NAMALWA (cell line): ENCODE data around the gene SHISAL2A.

Source experiments
- DNase-seq: peaks from one replicate; pipeline ENCODE4 v3.0.0-alpha.2; 2015; ENCODE audit warnings: low spot score

Gene SHISAL2A

GRCh38 chr1:52621950-52622349 is 11.0 kb upstream of the SHISAL2A start:
- DNase-seq: no peak

DNA sequence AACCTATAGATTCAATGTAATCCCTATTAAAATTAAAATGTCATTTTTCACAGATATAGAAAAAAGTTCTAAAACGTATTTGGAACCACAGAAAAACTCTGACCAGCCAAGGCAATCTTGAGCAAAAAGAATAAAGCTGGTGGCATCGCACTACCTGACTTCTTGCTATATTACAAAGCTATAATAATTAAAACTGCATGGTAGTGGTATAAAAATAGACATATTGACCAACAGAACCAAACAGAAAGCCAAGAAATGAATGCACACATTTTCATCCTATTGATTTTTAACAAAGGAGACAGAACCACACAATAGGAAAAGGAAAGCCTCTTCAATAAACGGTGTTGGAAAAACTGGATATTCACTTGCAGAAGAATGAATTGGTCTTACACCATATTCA is 9.2 kb upstream of the SHISAL2A start:
- DNase-seq: no peak

DNA sequence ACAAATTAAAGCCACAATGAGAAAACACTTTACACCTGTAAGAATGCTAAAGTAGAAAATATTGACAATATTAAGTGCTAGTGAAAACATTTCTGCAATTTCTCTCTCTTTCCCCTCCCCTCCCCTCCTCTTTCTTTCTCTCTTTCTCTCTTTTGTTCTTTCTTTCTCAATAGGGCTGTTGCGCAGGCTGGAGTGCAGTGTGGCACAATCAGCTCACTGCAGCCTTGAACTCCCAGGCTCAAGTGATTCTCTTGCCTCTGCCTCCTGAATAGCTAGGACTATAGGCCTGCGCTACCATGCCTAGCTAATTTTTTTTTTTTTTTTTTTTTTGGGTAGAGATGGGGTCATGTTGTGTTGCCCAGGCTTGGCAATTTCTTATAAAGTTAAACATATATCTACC is 5.9 kb upstream of the SHISAL2A start:
- DNase-seq: no peak

DNA sequence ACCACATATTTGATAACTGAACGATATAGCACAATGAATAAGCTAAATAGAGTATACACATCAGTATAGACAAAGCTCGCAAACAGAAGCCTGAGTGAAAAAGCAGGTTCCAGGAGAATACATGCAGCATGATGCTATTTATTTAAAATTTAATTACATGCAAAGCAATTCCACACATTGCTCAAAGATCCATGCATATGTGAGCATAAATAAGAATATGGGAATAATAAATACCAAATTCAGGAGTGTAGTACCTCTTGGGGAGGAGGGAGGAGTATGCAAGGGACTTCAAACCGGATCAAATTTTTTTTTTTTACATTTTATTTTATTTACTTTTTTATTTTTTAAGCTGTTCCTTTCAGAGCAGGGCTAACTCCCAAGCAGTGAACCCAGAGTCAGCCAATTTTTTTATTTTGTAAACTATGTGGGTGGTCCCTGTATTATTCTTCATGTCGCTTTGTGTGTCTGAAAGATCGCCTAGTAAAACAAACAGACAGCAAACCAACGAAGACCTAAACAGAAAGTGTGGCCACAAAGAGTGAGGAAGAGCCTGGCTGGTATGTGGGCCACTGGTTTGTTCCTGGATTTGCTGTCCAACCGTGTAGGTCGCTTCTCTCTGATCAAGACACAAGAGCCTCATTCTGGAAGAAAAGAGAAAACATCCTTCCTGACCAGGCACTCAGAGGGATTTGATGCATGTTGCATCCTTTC is 4.2 kb upstream of the SHISAL2A start:
- no peak for DNase-seq

DNA sequence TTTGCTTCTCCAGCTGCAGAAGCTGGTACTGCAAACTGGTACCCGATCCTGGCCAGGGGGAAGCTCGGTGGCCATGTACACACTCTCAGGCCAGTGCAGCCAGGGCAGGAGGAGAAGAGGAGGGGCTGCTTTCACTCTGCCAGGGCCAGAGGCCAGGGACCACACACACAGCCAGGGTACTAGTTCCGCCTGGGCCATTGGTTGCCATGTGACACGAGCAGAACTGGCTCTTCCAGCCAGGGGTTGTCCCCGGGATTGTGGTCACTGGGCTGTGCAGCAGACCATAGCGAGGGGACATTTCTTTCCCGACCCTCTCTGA is 3.7 kb upstream of the SHISAL2A start:
- DNase-seq: no peak

DNA sequence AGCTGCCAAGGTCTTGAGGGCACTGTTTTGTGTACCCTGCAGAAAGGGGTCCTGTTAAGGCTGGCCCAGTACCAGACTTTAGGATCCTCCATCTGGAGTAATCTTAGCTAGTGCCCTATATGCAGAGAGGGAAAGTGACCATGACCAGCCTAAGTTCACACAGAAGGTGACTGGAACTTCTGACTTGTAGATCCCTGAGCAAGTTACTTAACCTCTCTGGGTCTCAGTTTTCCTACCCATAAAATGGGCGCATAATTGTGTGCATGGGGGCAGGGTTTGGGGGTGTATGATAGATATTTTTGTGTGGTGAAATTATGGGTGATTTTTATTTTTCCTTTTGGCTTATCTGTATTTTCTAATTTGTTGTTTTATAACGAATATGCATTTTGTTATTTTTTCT is 3.3 kb upstream of the SHISAL2A start:
- DNase-seq: no peak

DNA sequence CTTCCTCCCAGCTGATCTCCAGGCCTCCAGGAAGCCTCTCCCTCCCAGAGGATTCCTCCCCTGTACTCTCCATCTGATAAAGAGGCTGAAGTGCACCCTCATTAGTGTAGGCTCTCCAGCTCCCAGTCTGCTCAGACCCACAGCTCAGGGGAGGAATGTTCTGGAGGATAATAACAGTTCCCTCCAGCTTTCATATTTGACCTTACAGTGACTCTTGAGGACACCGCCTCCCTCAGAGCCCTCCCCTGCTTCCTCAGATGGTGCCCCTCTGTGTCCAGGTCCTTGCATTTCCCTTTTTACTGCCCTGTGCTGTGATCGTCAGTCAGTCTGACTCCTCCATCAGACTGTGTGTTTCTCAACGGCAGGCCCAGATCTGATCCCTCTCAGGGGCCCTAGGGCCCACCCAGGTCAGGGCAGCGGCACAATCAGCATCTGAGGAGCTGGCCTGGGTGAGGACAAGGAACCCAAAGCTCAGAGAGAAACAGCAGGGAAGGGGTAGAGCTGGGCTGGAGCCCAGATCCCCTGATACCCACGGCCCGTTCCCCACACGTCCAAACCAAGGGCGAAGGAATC is 1.1 kb upstream of the SHISAL2A start:
- no peak for DNase-seq

DNA sequence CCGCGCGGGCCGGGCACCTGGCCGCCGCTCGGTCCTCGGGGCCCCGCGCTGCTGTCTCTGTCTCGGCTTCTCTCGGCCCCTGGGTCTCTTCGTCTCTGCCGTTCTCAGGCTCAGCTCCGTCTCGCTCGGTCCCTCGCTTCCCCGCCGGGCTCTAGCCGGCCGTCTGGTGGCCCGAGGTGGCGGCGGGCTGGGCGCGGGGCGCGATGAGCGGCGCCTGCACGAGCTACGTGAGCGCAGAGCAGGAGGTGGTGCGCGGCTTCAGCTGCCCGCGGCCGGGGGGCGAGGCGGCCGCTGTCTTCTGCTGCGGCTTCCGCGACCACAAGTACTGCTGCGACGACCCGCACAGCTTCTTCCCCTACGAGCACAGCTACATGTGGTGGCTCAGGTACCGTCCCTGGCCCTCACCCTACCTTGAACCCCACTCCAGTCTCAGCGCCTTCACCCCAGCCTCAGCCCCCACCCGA is 355 bp downstream of the SHISAL2A start:
- DNase-seq: no peak

DNA sequence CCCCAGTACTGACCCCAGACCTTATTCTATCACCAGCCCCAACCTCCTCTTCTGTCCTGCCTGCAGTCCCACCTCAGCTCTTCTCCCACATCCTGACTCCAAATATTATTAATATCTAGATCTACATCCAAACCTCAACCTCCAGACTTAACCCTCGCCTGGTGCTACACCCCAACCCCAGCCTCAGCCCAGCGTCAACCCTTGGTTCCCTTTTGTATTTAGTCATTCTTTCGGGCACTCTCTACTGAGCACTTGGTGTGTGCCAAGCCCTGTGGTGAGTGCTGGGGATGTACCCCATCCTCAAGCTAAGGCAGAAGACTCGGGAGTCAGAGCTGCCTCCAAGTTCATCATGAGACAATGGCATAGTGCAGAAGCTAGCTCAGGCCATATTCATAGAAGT is 1.1 kb downstream of the SHISAL2A start:
- no peak for DNase-seq

GRCh38 chr1:52635321-52636089 is 2.5 kb downstream of the SHISAL2A start:
- no peak for DNase-seq

GRCh38 chr1:52636721-52637695 is 4.0 kb downstream of the SHISAL2A start:
- peak; percentile 86 for DNase-seq

GRCh38 chr1:52637946-52638345 is 5.0 kb downstream of the SHISAL2A start:
- no peak for DNase-seq

GRCh38 chr1:52640697-52641096 is 7.7 kb downstream of the SHISAL2A start:
- DNase-seq: no peak

DNA sequence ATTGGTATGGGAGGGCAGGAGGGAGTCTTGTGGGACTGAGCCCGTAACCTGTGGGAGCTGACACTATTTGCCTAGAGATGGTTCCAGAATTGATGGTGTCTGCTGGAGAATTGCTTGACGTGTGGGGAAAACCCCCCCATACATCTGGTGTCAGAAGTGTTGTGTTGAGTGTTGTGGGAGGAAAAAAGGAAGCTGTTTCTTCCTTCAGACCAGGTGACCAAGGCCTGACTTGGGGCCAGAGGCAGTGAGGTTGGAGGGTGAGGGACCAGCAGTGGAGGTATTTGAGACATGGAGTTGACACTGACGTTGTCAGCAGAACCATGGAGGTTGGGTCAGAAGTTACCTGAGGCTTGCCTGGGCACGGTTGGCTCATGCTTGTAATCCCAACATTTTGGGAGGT is 8.3 kb downstream of the SHISAL2A start:
- DNase-seq: no peak

- DNase-seq: no peak
Observed at GRCh38 chr1:52645261-52645660, 12.3 kb downstream of the SHISAL2A start.

- DNase-seq: no peak
Observed at GRCh38 chr1:52651904-52652303, 18.9 kb downstream of the SHISAL2A start.

GRCh38 chr1:52653207-52653849 is 20.4 kb downstream of the SHISAL2A start:
- no peak for DNase-seq

DNA sequence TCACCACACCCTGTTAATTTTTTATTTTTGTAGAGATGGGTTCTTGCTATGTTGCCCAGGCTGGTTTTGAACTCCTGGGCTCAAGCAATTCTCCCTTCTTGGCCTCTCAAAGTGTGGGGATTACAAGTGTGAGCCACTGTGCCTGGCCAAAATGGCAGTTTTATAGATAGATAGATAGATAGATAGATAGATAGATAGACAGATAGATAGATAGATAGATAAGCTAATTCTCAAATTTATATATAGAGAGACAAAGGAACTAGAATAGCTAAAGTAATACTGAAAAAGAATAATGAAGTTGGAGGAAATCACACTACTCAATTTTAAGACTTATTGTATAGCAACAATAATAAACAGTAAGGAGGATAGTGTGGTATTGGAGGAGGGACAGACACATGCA is 21.1 kb downstream of the SHISAL2A start:
- DNase-seq: no peak

DNA sequence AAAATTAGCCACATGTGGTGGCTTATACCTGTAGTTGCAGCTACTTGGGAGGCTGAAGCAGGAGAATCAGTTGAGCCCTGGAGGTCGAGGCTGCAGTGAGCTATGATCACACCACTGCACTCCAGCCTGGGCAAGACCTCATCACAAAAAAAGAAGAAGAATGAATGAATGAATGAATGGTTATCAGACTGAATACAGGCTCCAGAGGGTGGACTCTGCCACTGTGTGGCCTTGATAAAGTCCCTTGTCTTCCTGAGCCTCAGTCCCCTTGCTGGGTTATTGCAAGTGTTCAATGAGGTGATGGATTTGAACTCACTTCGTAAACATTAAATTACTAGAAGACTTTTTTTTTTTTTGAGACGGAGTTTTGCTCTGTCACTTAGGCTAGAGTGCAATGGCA is 24.7 kb downstream of the SHISAL2A start:
- no peak for DNase-seq

GRCh38 chr1:52658795-52659194 is 25.8 kb downstream of the SHISAL2A start:
- DNase-seq: no peak

DNA sequence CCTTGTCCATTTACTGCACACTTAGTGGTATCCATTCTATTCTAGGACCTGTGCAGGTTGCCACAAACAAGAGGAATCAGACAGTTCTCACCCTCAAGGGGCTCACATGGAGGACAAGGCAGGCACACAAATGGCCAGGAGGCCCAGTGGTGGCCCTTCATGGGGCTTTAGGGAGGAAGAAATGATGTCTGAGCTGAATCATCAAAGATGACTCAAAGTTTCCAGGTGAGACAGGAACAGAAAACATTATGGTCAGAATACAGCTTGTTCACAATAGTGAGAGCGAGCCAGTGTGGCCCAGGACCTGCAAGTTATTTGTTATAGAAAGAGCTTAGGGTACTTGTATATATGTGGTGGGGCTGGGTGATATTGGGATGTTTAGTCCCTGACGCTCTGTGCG is 26.4 kb downstream of the SHISAL2A start:
- no peak for DNase-seq
